CD8-positive, alpha-beta memory T cell (primary cell): ENCODE data around the gene DVL1. TPM values are rescaled to one million over a fixed set of nuclear protein-coding genes. Genes with fewer than 3 reads are reported as not detected.
"Not testable (repeated sequence)": the region's sequence is repeated elsewhere in the genome, so short reads cannot be mapped to it uniquely, and the experiment has no call there.

Experiments used
- CTCF ChIA-PET: fragments of 350-600 bp; sonication (Branson Sonifier 250); formaldehyde crosslinking; loops from one replicate; lab custom pipeline; 2021; ENCODE audit warnings: antibody characterized with exemption; lab: Charles Lee
- POLR2A ChIA-PET: fragments of 350-600 bp; sonication (Branson Sonifier 250); formaldehyde crosslinking; loops from one replicate; lab custom pipeline; 2021; ENCODE audit warnings: antibody characterized with exemption; lab: Charles Lee
- DNase-seq, 5 donors: peaks; one replicate each; pipeline versions ENCODE4 v3.0.0 to v3.0.0-alpha.2; 2020 to 2022; ENCODE audit warnings: mixed read lengths in 1 of 5
- H3K27ac ChIP-seq: one replicate; pipeline ENCODE4 v1.7.0; 2013; ENCODE audit warnings: low read depth, mild to moderate bottlenecking, low read length, moderate library complexity
- H3K27me3 ChIP-seq: 2 replicates; pipeline ENCODE4 v1.7.0; 2013; ENCODE audit warnings: low read length, mild to moderate bottlenecking; ENCODE audit not compliant: insufficient read depth, poor library complexity, severe bottlenecking
- H3K36me3 ChIP-seq: 2 replicates; pipeline ENCODE4 v1.7.0; 2013; ENCODE audit warnings: mild to moderate bottlenecking, low read length, moderate library complexity; ENCODE audit not compliant: insufficient read depth
- H3K4me1 ChIP-seq: 2 replicates; pipeline ENCODE4 v1.7.0; 2013; ENCODE audit warnings: mild to moderate bottlenecking, low read length, moderate library complexity; ENCODE audit not compliant: insufficient read depth
- H3K4me3 ChIP-seq: 2 replicates; pipeline ENCODE4 v1.7.0; 2013; ENCODE audit warnings: mild to moderate bottlenecking, low read length
- H3K9me3 ChIP-seq: 2 replicates; pipeline ENCODE4 v1.7.0; 2013; ENCODE audit warnings: mild to moderate bottlenecking, low read length
- H3K27ac Mint-ChIP-seq, 8 donors: one replicate each; pipeline ENCODE4 v1.8.0; 2020 to 2021; ENCODE audit warnings: mixed read lengths in 8 of 8, mild to moderate bottlenecking in 6 of 8, inconsistent platforms in 3 of 8, moderate library complexity in 3 of 8
- H3K27me3 Mint-ChIP-seq, 2 donors: one replicate each; pipeline ENCODE4 v1.8.0; 2020 to 2021; ENCODE audit warnings: mixed read lengths in 2 of 2, mild to moderate bottlenecking in 1 of 2, moderate library complexity in 1 of 2
- H3K36me3 Mint-ChIP-seq, 3 donors: one replicate each; pipeline ENCODE4 v1.8.0; 2020 to 2021; ENCODE audit warnings: mixed read lengths in 3 of 3, inconsistent platforms in 1 of 3, mild to moderate bottlenecking in 1 of 3
- H3K4me1 Mint-ChIP-seq, 3 donors: one replicate each; pipeline ENCODE4 v1.8.0; 2020 to 2021; ENCODE audit warnings: mixed read lengths in 3 of 3, inconsistent platforms in 1 of 3, mild to moderate bottlenecking in 1 of 3
- H3K4me3 Mint-ChIP-seq, 7 donors: one replicate each; pipeline ENCODE4 v1.8.0; 2020 to 2021; ENCODE audit warnings: mixed read lengths in 7 of 7, mild to moderate bottlenecking in 6 of 7, moderate library complexity in 4 of 7, inconsistent platforms in 2 of 7
- H3K9me3 Mint-ChIP-seq, 5 donors: one replicate each; pipeline ENCODE4 v1.8.0; 2020 to 2022; ENCODE audit warnings: mixed read lengths in 5 of 5, mild to moderate bottlenecking in 3 of 5, moderate library complexity in 2 of 5, inconsistent platforms in 1 of 5
- polyA plus RNA-seq: library from polyadenylated mRNA; unstranded; fragments of 300-500 nt; fragmentation: Illumina TruSeq; gene quantifications from one replicate; pipeline ENCODE4 v1.2.3, GENCODE V29; 2021
- total RNA-seq, 2 experiments: library from RNA; stranded (reverse); gene quantifications; one replicate each; pipeline ENCODE4 v1.2.3, GENCODE V29; 2021

Gene DVL1
- total and polyA plus RNA-seq, 3 experiments from 2014 or later, result 1.6 to 41.1 (median 39.7) TPM

GRCh38 chr1:1317420-1317819 lies 31.8 kb downstream of the DVL1 start:
- peak overlapping the region in 3 of 8 donors; percentile 11 to 60 (median 20) for H3K27ac Mint-ChIP-seq
- POLR2A ChIA-PET, result no interaction called here

GRCh38 chr1:1316199-1316598 lies 33.0 kb downstream of the DVL1 start:
- H3K4me3 ChIP-seq, H3K27ac ChIP-seq, H3K9me3 ChIP-seq, POLR2A ChIA-PET, DNase-seq, H3K9me3 Mint-ChIP-seq, H3K36me3 ChIP-seq, H3K27me3 Mint-ChIP-seq, CTCF ChIA-PET, H3K4me1 ChIP-seq, H3K27me3 ChIP-seq: not testable (repeated sequence)
- Mint-ChIP-seq H3K36me3 (peaks cover 0 to 68% (median 2%) of the 10 kb centered on the region in 3 donors), H3K4me3 (peak overlapping the region in 1 of 7 donors; percentile 48), H3K27ac (peak overlapping the region in 2 of 8 donors; percentile 52 to 66), H3K4me1 (peaks cover 9 to 14% (median 12%) of the 10 kb centered on the region in 3 donors)

More at GRCh38 chr1:1317420-1317819, 31.8 kb downstream of the DVL1 start:
- peaks cover 7% of the 10 kb centered on the region for H3K36me3 ChIP-seq
- CTCF ChIA-PET, result no interaction called here
- H3K4me3 ChIP-seq, result no peak overlapping the region
- Mint-ChIP-seq H3K27me3 (no peaks in the 10 kb centered on the region), H3K4me3 (peak overlapping the region in 1 of 7 donors; percentile 56), H3K4me1 (peaks cover 14 to 24% (median 19%) of the 10 kb centered on the region in 3 donors), H3K9me3 (no peaks in the 10 kb centered on the region), H3K36me3 (peaks cover 0 to 63% (median 2%) of the 10 kb centered on the region in 3 donors)
- DNase-seq, result no peak
- no peaks in the 10 kb centered on the region for H3K9me3 ChIP-seq
- peaks cover 5% of the 10 kb centered on the region for H3K4me1 ChIP-seq
- no peak overlapping the region for H3K27ac ChIP-seq
- no peaks in the 10 kb centered on the region for H3K27me3 ChIP-seq

GRCh38 chr1:1315435-1315954 lies 33.7 kb downstream of the DVL1 start:
- H3K9me3 Mint-ChIP-seq, result no peaks in the 10 kb centered on the region
- no peak overlapping the region for H3K4me3 Mint-ChIP-seq
- POLR2A ChIA-PET, result no interaction called here
- Histone ChIP-seq H3K36me3 (peaks cover 7% of the 10 kb centered on the region), H3K9me3 (no peaks in the 10 kb centered on the region), H3K4me3 (no peak overlapping the region), H3K4me1 (no peaks in the 10 kb centered on the region), H3K27me3 (no peaks in the 10 kb centered on the region), H3K27ac (no peak overlapping the region)
- peaks cover 0 to 71% (median 2%) of the 10 kb centered on the region in 3 donors for H3K36me3 Mint-ChIP-seq
- CTCF ChIA-PET, result interaction anchor here (1.4 to 2.1 kb wide), 2 partner anchors 10 to 56 kb away, joined by 4 read pairs; no protein-coding TSS in a partner anchor
- H3K4me1 Mint-ChIP-seq, result peaks cover 9 to 14% (median 11%) of the 10 kb centered on the region in 3 donors
- no peaks in the 10 kb centered on the region for H3K27me3 Mint-ChIP-seq
- H3K27ac Mint-ChIP-seq, result peak overlapping the region in 1 of 8 donors; percentile 52
- no peak for DNase-seq

- DNase-seq, result no peak
- Mint-ChIP-seq H3K4me3 (no peak overlapping the region), H3K4me1 (peaks cover 5 to 13% (median 10%) of the 10 kb centered on the region in 3 donors), H3K9me3 (no peaks in the 10 kb centered on the region), H3K27me3 (no peaks in the 10 kb centered on the region), H3K36me3 (peaks cover 0 to 66% (median 2%) of the 10 kb centered on the region in 3 donors), H3K27ac (peak overlapping the region in 1 of 8 donors; percentile 54)
- Histone ChIP-seq H3K4me3 (no peak overlapping the region), H3K4me1 (peaks cover under 1% of the 10 kb centered on the region), H3K9me3 (no peaks in the 10 kb centered on the region), H3K27ac (no peak overlapping the region), H3K27me3 (no peaks in the 10 kb centered on the region), H3K36me3 (peaks cover 7% of the 10 kb centered on the region)
- ChIA-PET POLR2A (no interaction called here), CTCF (interaction anchor here (1.4 to 2.1 kb wide), 2 partner anchors 9 to 57 kb away, joined by 4 read pairs; no protein-coding TSS in a partner anchor)
Measured at GRCh38 chr1:1314678-1315335, 34.4 kb downstream of the DVL1 start.

GRCh38 chr1:1314237-1314586 lies 35.0 kb downstream of the DVL1 start:
- H3K4me1 ChIP-seq, result peaks cover 6% of the 10 kb centered on the region
- no peaks in the 10 kb centered on the region for H3K9me3 Mint-ChIP-seq
- H3K9me3 ChIP-seq, result no peaks in the 10 kb centered on the region
- H3K27me3 Mint-ChIP-seq, result no peaks in the 10 kb centered on the region
- DNase-seq, result no peak
- no peak overlapping the region for H3K4me3 ChIP-seq
- H3K36me3 Mint-ChIP-seq, result peaks cover 0 to 60% (median 0%) of the 10 kb centered on the region in 3 donors
- ChIA-PET CTCF (interaction anchor here (1.4 to 2.1 kb wide), 2 partner anchors 9 to 58 kb away, joined by 4 read pairs; no protein-coding TSS in a partner anchor), POLR2A (interaction anchor here (0.6 kb wide), 1 partner anchor 49 kb away, joined by 6 read pairs; no protein-coding TSS in a partner anchor)
- peaks cover 5 to 12% (median 5%) of the 10 kb centered on the region in 3 donors for H3K4me1 Mint-ChIP-seq
- peaks cover 2% of the 10 kb centered on the region for H3K36me3 ChIP-seq
- no peak overlapping the region for H3K4me3 Mint-ChIP-seq
- H3K27ac ChIP-seq, result no peak overlapping the region
- no peaks in the 10 kb centered on the region for H3K27me3 ChIP-seq
- H3K27ac Mint-ChIP-seq, result peak overlapping the region in 1 of 8 donors; percentile 39

GRCh38 chr1:1313500-1314236 lies 35.5 kb downstream of the DVL1 start:
- no peak for DNase-seq
- Mint-ChIP-seq H3K9me3 (no peaks in the 10 kb centered on the region), H3K27ac (peak overlapping the region in 2 of 8 donors; percentile 45 to 61), H3K4me3 (no peak overlapping the region), H3K4me1 (peaks cover 3 to 12% (median 4%) of the 10 kb centered on the region in 3 donors), H3K36me3 (peaks cover 0 to 55% (median 0%) of the 10 kb centered on the region in 3 donors), H3K27me3 (no peaks in the 10 kb centered on the region)
- Histone ChIP-seq H3K27me3 (no peaks in the 10 kb centered on the region), H3K27ac (no peak overlapping the region), H3K9me3 (no peaks in the 10 kb centered on the region), H3K36me3 (no peaks in the 10 kb centered on the region), H3K4me3 (no peak overlapping the region), H3K4me1 (peaks cover 9% of the 10 kb centered on the region)
- POLR2A ChIA-PET, result interaction anchor here (0.6 to 0.7 kb wide), 2 partner anchors 50 to 186 kb away, joined by 6 to 7 read pairs; no protein-coding TSS in a partner anchor
- CTCF ChIA-PET, result interaction anchor here (1.4 to 2.1 kb wide), 2 partner anchors 8 to 58 kb away, joined by 4 read pairs; no protein-coding TSS in a partner anchor

- Mint-ChIP-seq H3K27ac (peak overlapping the region in 2 of 8 donors; percentile 45 to 70), H3K27me3 (no peaks in the 10 kb centered on the region), H3K36me3 (peaks cover 0 to 52% (median 0%) of the 10 kb centered on the region in 3 donors), H3K9me3 (no peaks in the 10 kb centered on the region), H3K4me3 (peak overlapping the region in 2 of 7 donors; percentile 27 to 58), H3K4me1 (peaks cover 3 to 12% (median 4%) of the 10 kb centered on the region in 3 donors)
- DNase-seq, result no peak
- Histone ChIP-seq H3K4me1 (peaks cover 9% of the 10 kb centered on the region), H3K27me3 (no peaks in the 10 kb centered on the region), H3K4me3 (no peak overlapping the region), H3K9me3 (no peaks in the 10 kb centered on the region), H3K27ac (no peak overlapping the region), H3K36me3 (no peaks in the 10 kb centered on the region)
- POLR2A ChIA-PET, result interaction anchor here (0.7 kb wide), 1 partner anchor 186 kb away, joined by 7 read pairs; no protein-coding TSS in a partner anchor
- CTCF ChIA-PET, result no interaction called here
Measured at GRCh38 chr1:1312450-1313314, 36.5 kb downstream of the DVL1 start.
